ENCODE results near the gene EME1.

GRCh38 chr17:50355701-50356341 is 17.2 kb upstream of the EME1 start:
- no peak for TF ChIP-seq CTCF (IDR thresholded peaks at IDR 0.05; ENCODE audit: insufficient read depth, low read length)
- TF ChIP-seq POLR2AphosphoS5 (IDR thresholded peaks at IDR 0.05; ENCODE audit: low read depth) = no peak

All from HL-60 (cell line).